ENCODE results near the gene PDGFC.

GRCh38 chr4:156961196-156962057 lies 10.2 kb downstream of the PDGFC start:
- TF ChIP-seq CTCF (IDR thresholded peaks at IDR 0.05) (no peak), EP300 (IDR thresholded peaks at IDR 0.05) (no peak), POLR2A (IDR thresholded peaks at IDR 0.05) (no peak), POLR2AphosphoS5 (IDR thresholded peaks at IDR 0.05) (no peak)

Data from stomach (tissue), 4 donors.